HepG2 (cell line): ENCODE measurements around the gene SLC35B2. TPM values are rescaled to one million over a fixed set of nuclear protein-coding genes. Genes with fewer than 3 reads are reported as not detected.

ENCODE experiments used
- FOSL1 ChIP-seq: sonication (generic); formaldehyde crosslinking; IDR thresholded peaks from 2 replicates; pipeline ENCODE4 v1.9.0; 2021; ENCODE audit warnings: missing genetic modification reagents, borderline replicate concordance
- GATAD2A ChIP-seq: IDR thresholded peaks from 2 replicates; pipeline ENCODE4 v1.6.1; 2016
- GLI4 ChIP-seq: sonication (generic); formaldehyde crosslinking; IDR thresholded peaks from 2 replicates; pipeline ENCODE4 v1.5.1; 2020; ENCODE audit warnings: missing genetic modification reagents, mild to moderate bottlenecking, moderate library complexity, borderline replicate concordance
- HMGXB4 ChIP-seq, 2 experiments: sonication (generic) in 1 of 2; formaldehyde crosslinking in 1 of 2; IDR thresholded peaks; 2 replicates each; pipeline versions ENCODE4 v1.4.0 to v1.6.1; 2018 to 2020; ENCODE audit warnings: missing genetic modification reagents in 2 of 2, borderline replicate concordance in 1 of 2, low read depth in 1 of 2, mild to moderate bottlenecking in 1 of 2, missing biosample characterization in 1 of 2
- IRF9 ChIP-seq: sonication (generic); formaldehyde crosslinking; IDR thresholded peaks from 2 replicates; pipeline ENCODE4 v1.8.0; 2022; ENCODE audit warnings: missing genetic modification reagents, mild to moderate bottlenecking, borderline replicate concordance
- KLF11 ChIP-seq: IDR thresholded peaks from 2 replicates; pipeline ENCODE4 v1.6.1; 2016; ENCODE audit warnings: missing compliant biosample characterization
- KMT2A ChIP-seq: sonication (generic); formaldehyde crosslinking; IDR thresholded peaks from 2 replicates; pipeline ENCODE4 v1.4.0; 2020; ENCODE audit warnings: missing genetic modification reagents
- NCOR1 ChIP-seq: fragments of 200-600 bp; sonication (generic); IDR thresholded peaks from 2 replicates; pipeline ENCODE4 v1.7.0; 2017; ENCODE audit warnings: antibody characterized with exemption, low read length, borderline replicate concordance
- NRL ChIP-seq: sonication (generic); formaldehyde crosslinking; IDR thresholded peaks from 2 replicates; pipeline ENCODE4 v1.5.0; 2020; ENCODE audit warnings: missing genetic modification reagents, mild to moderate bottlenecking, moderate library complexity, borderline replicate concordance
- POGK ChIP-seq: sonication (generic); formaldehyde crosslinking; conservative IDR thresholded peaks from 2 replicates; pipeline ENCODE4 v1.8.0; 2022; ENCODE audit warnings: mild to moderate bottlenecking, moderate library complexity, missing genetic modification reagents
- YEATS2 ChIP-seq: sonication (generic); formaldehyde crosslinking; IDR thresholded peaks from 2 replicates; pipeline ENCODE4 v1.4.0; 2020; ENCODE audit warnings: missing genetic modification reagents, borderline replicate concordance
- ZFP1 ChIP-seq: IDR thresholded peaks from 2 replicates; pipeline ENCODE4 v1.6.1; 2016
- ZNF230 ChIP-seq: sonication (generic); formaldehyde crosslinking; IDR thresholded peaks from 2 replicates; pipeline ENCODE4 v1.4.0; 2020; ENCODE audit warnings: mild to moderate bottlenecking, missing genetic modification reagents
- ZNF232 ChIP-seq: sonication (generic); formaldehyde crosslinking; IDR thresholded peaks from 2 replicates; pipeline ENCODE4 v1.4.0; 2020; ENCODE audit warnings: missing genetic modification reagents, borderline replicate concordance
- ZNF556 ChIP-seq: sonication (generic); formaldehyde crosslinking; IDR thresholded peaks from 2 replicates; pipeline ENCODE4 v1.4.0; 2020; ENCODE audit warnings: mild to moderate bottlenecking, missing genetic modification reagents, borderline replicate concordance
- ZNF703 ChIP-seq: sonication (generic); formaldehyde crosslinking; IDR thresholded peaks from 2 replicates; pipeline ENCODE4 v1.5.1; 2020; ENCODE audit warnings: missing genetic modification reagents, mild to moderate bottlenecking, moderate library complexity, borderline replicate concordance
- ZNF878 ChIP-seq: sonication (generic); formaldehyde crosslinking; IDR thresholded peaks from 2 replicates; pipeline ENCODE4 v1.8.1; 2023; ENCODE audit warnings: mild to moderate bottlenecking, missing genetic modification reagents, moderate library complexity
- polyA plus RNA-seq, 8 experiments: library from polyadenylated mRNA; depleted of rRNA in 3 of 8; stranded (reverse) in 7 of 8; unstranded in 1 of 8; fragments of >200 nt; fragmentation: Illumina TruSeq in 4 of 8; extraction: Trizol in 4 of 8; gene quantifications; 2 replicates each; pipeline versions ENCODE4 v1.2.1 to v1.2.3, GENCODE V29; 2011 to 2016; ENCODE audit warnings: low read depth in 4 of 8, missing spikeins in 1 of 8, mixed read lengths in 1 of 8; ENCODE audit not compliant: insufficient read depth in 1 of 8
- total RNA-seq, 5 experiments: library from RNA; depleted of rRNA; stranded (reverse); fragments of >200 nt; fragmentation: Illumina TruSeq; extraction: Trizol; gene quantifications; 2 replicates each; pipeline ENCODE4 v1.2.3, GENCODE V29; 2016; ENCODE audit warnings: low read depth in 1 of 5
- TF ChIP-seq, protein P1 (sequence below): sonication (generic); formaldehyde crosslinking; IDR thresholded peaks from 2 replicates; pipeline ENCODE4 v1.4.0; 2020; ENCODE audit warnings: missing genetic modification reagents
- TF ChIP-seq, protein P2 (sequence below): sonication (generic); formaldehyde crosslinking; conservative IDR thresholded peaks from 2 replicates; pipeline ENCODE4 v1.4.0; 2020; ENCODE audit warnings: missing genetic modification reagents

Gene SLC35B2
- total and polyA plus RNA-seq, 2 of the 13 experiments (the other 11 are each of a cell fraction or from before 2014, with no cell fraction given): 61.1 to 148 TPM

DNA sequence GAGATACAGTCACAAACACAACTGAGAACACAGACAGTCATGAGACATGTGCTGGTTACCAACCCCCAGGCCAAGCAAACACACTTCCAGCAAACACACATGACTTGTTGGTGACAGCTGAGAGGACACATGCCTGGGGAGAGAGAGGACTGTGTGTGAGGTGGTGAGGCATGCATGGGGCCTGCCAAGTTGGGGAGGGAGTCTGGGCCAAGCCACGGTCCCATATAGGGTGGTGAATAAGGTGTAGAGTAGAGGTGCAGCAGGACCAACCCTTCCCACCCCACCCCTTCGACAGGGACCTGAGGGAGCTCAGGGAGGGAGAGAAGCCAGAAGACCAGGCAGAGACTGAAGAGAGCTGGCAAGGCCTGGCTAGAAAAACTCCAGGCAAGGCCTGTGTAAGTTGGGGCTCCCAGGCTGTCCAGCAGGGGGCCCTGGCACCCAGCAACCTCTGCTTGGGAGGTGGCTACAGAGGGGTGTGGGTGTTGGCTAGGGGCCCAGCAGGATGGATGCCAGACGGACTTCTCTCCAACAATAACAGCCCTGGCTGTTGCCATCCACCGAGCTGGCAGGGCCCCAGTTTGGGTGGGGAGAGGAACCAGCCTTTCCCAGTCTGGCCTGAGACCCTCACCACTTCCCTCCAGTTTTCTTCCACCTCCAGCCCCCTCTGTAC lies 35.9 kb downstream of the SLC35B2 start (continued):
- TF ChIP-seq IRF9 (no peak), NRL (CRISPR knock-in tag) (0 out of 2 replicates have a peak, but pooled peaks have one; percentile 26), ZNF878 (CRISPR knock-in tag) (no peak), YEATS2 (peak; percentile 64; the same call in 1 of the 2 replicates), GLI4 (CRISPR knock-in tag) (no peak), KLF11 (0 out of 2 replicates have a peak, but pooled peaks have one; percentile 48), HMGXB4 (CRISPR knock-in tag; IDR thresholded peaks at IDR 0.05; ENCODE audit: borderline replicate concordance in 1 of 2, low read depth in 1 of 2) (peak; percentile 88 to 94), KMT2A (CRISPR knock-in tag) (0 out of 2 replicates have a peak, but pooled peaks have one; percentile 30), ZNF232 (no peak), ZFP1 (CRISPR knock-in tag) (0 out of 2 replicates have a peak, but pooled peaks have one; percentile 40), NCOR1 (no peak), POGK (peak; percentile 52; the same call in 1 of the 2 replicates), FOSL1 (CRISPR knock-in tag) (no peak), ZNF556 (CRISPR knock-in tag) (peak; percentile 41; the same call in 1 of the 2 replicates), GATAD2A (CRISPR knock-in tag) (peak; percentile 87), ZNF703 (CRISPR knock-in tag) (no peak), ZNF230 (CRISPR knock-in tag) (0 out of 2 replicates have a peak, but pooled peaks have one; percentile 32)
- TF ChIP-seq, protein P1, sequence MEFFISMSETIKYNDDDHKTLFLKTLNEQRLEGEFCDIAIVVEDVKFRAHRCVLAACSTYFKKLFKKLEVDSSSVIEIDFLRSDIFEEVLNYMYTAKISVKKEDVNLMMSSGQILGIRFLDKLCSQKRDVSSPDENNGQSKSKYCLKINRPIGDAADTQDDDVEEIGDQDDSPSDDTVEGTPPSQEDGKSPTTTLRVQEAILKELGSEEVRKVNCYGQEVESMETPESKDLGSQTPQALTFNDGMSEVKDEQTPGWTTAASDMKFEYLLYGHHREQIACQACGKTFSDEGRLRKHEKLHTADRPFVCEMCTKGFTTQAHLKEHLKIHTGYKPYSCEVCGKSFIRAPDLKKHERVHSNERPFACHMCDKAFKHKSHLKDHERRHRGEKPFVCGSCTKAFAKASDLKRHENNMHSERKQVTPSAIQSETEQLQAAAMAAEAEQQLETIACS (CRISPR knock-in tag): no peak
- TF ChIP-seq, protein P2, sequence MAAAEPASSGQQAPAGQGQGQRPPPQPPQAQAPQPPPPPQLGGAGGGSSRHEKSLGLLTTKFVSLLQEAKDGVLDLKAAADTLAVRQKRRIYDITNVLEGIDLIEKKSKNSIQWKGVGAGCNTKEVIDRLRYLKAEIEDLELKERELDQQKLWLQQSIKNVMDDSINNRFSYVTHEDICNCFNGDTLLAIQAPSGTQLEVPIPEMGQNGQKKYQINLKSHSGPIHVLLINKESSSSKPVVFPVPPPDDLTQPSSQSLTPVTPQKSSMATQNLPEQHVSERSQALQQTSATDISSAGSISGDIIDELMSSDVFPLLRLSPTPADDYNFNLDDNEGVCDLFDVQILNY: no peak
